Lung (tissue), 12 donors: ENCODE results near the gene FAM13A. TPM values are rescaled to one million over a fixed set of nuclear protein-coding genes. Genes with fewer than 3 reads are reported as not detected.

Experiments
- ATAC-seq: fragments of 200-7000 bp; cut with Tn5 transposase; one replicate; pipeline ENCODE4 v1.9.1; 2020; ENCODE audit warnings: moderate number of reproducible peaks; ENCODE audit not compliant: insufficient read depth, low FRiP score
- DNase-seq, 3 donors: peaks; one replicate each; pipeline ENCODE4 v3.0.0-alpha.2; 2013 to 2017
- H3K27ac ChIP-seq, 2 donors: one replicate each; pipeline ENCODE4 v1.5.1; 2013; ENCODE audit warnings: mild to moderate bottlenecking in 2 of 2, moderate library complexity in 2 of 2, control low read depth in 1 of 2, inconsistent platforms in 1 of 2, low read depth in 1 of 2, low read length in 1 of 2
- H3K27me3 ChIP-seq, 3 donors: one replicate each; pipeline ENCODE4 v1.5.1; 2013; ENCODE audit warnings: low read length in 2 of 3; ENCODE audit not compliant: control insufficient read depth in 3 of 3, insufficient read depth in 3 of 3
- H3K36me3 ChIP-seq, 4 donors: one replicate each; pipeline ENCODE4 v1.5.1; 2013; ENCODE audit warnings: low read length in 4 of 4, mild to moderate bottlenecking in 1 of 4, moderate library complexity in 1 of 4; ENCODE audit not compliant: control insufficient read depth in 4 of 4, insufficient read depth in 4 of 4
- H3K4me1 ChIP-seq, 5 donors: one replicate each; pipeline ENCODE4 v1.5.1; 2013; ENCODE audit warnings: low read length in 5 of 5, mild to moderate bottlenecking in 2 of 5, moderate library complexity in 1 of 5; ENCODE audit not compliant: control insufficient read depth in 5 of 5, insufficient read depth in 5 of 5
- H3K4me3 ChIP-seq: one replicate; pipeline ENCODE4 v1.5.1; 2013; ENCODE audit warnings: mild to moderate bottlenecking, control low read depth, moderate library complexity
- H3K9ac ChIP-seq, 2 donors: one replicate each; pipeline ENCODE4 v1.5.1; 2013; ENCODE audit warnings: low read length in 2 of 2, control low read depth in 1 of 2; ENCODE audit not compliant: insufficient read depth in 1 of 2
- H3K9me3 ChIP-seq, 4 donors: one replicate each; pipeline ENCODE4 v1.5.1; 2013; ENCODE audit warnings: low read length in 3 of 4, mild to moderate bottlenecking in 1 of 4, moderate library complexity in 1 of 4; ENCODE audit not compliant: control insufficient read depth in 4 of 4, insufficient read depth in 3 of 4
- CTCF ChIP-seq: IDR thresholded peaks from 2 replicates; pipeline ENCODE4 v1.5.1; 2012; ENCODE audit warnings: mild to moderate bottlenecking; ENCODE audit errors: control extremely low read depth, extremely low read depth
- WGBS, 2 donors: extraction: QIAGEN DNeasy Blood & Tissue Kit; methylation state at CpG; one replicate each; pipeline ENCODE4 v1.1.7; 2013; 5-methylcytosine and 5-hydroxymethylcytosine counted together
- polyA plus RNA-seq, 2 donors: library from polyadenylated mRNA; stranded (reverse); fragments of 200-250 nt; gene quantifications; one replicate each; pipeline ENCODE4 v1.2.1, GENCODE V29; 2013
- total RNA-seq, 2 donors: library from RNA; depleted of rRNA in 1 of 2; stranded (reverse); fragments of >200 nt in 1 of 2; gene quantifications; one replicate each; pipeline ENCODE4 v1.2.1, GENCODE V29; 2014 to 2021
- donor health status: control.
- donor health status: control.
- donor health status: Bipolar disorder and iron deficiency.
- donor health status: healthy.
- donor health status: DM: yes; HTN: yes; CAD: no.

FAM13A gene
- total and polyA plus RNA-seq, 4 donors: 9.2 to 122 (median 29.3) TPM

DNA sequence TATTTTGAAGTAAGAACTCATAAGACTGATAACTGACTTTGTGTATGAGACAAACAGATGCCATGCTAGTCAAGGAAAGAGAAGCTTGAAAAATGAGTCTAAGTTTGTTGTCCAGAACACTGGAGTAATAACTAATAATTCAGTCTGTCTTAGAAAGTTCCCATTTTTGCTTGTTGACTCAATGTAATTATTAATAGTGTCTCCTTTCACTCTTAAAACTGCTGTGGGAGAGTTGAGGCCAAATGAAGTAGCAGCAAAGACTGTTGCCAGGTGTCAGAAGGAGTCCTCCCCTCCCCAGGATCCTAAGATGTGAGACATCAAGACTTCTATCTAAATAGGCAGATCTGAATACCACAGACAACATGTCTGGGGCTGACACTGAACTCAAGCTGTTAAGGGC is 20.8 kb upstream of the FAM13A start:
- H3K27me3 ChIP-seq: no peaks in the 10 kb centered on the region
- no peaks in the 10 kb centered on the region for H3K4me1 ChIP-seq
- no peak overlapping the region for H3K9ac ChIP-seq
- no peak for TF ChIP-seq CTCF
- ATAC-seq (no peak), DNase-seq (no peak)
- no peak overlapping the region for H3K27ac ChIP-seq
- no peak overlapping the region for H3K4me3 ChIP-seq
- peaks cover 0 to 7% (median 4%) of the 10 kb centered on the region in 4 donors for H3K9me3 ChIP-seq
- H3K36me3 ChIP-seq: no peaks in the 10 kb centered on the region

DNA sequence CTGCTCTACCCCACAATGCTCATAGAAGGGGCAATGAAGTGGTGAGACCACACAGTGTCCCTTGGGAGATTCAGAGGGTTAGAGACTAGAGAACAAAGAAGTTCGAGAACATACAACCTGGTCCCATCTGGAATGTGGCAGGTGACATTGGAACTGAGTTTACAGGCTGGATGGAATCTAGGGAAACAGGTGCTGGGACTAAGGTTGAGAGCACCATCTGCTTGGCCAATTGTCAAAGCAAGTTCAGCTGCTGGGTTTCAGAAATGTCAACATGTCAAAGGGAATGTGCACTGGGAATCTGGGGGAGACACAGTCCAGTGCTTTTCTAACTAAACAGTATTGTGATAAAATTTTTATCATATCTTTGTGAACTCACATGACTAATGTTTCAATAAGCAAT is 15.9 kb upstream of the FAM13A start:
- ATAC-seq: no peak
- no peak overlapping the region for H3K4me3 ChIP-seq
- no peaks in the 10 kb centered on the region for H3K36me3 ChIP-seq
- DNase-seq: peak in 1 of 3 donors; percentile 10
- H3K27me3 ChIP-seq: no peaks in the 10 kb centered on the region
- peaks cover 0 to 4% (median under 1%) of the 10 kb centered on the region in 4 donors for H3K9me3 ChIP-seq
- WGBS, 2 donors: 89 to 96% methylated on average over 1 of the region's 1 CpG
- no peak overlapping the region for H3K27ac ChIP-seq
- no peaks in the 10 kb centered on the region for H3K4me1 ChIP-seq
- H3K9ac ChIP-seq: no peak overlapping the region
- no peak for TF ChIP-seq CTCF

DNA sequence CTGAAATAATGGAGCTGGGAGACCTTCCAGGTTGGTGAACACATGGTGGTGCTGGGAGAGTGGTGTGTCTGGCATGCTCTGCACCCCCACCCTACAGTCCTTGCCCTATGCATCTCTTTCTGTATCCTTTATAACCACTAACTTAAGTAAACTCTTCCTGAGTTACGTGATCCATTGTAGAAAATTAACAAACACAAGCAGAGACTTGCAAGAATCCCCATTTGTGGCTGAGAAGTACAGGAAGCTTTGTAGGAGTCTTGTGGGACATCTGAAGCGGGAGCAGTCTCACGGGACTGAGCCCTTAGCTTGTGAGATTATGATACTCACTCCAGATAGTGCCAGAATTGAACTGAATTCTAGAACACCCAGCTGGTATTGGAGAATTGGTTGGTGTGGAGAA is 14.3 kb upstream of the FAM13A start:
- no peak overlapping the region for H3K9ac ChIP-seq
- H3K27ac ChIP-seq: no peak overlapping the region
- no peaks in the 10 kb centered on the region for H3K4me1 ChIP-seq
- WGBS, 2 donors: 82 to 90% methylated on average over 3 of the region's 3 CpGs
- H3K27me3 ChIP-seq: no peaks in the 10 kb centered on the region
- TF ChIP-seq CTCF: no peak
- H3K4me3 ChIP-seq: no peak overlapping the region
- DNase-seq (no peak), ATAC-seq (no peak)
- no peaks in the 10 kb centered on the region for H3K36me3 ChIP-seq
- H3K9me3 ChIP-seq: no peaks in the 10 kb centered on the region

DNA sequence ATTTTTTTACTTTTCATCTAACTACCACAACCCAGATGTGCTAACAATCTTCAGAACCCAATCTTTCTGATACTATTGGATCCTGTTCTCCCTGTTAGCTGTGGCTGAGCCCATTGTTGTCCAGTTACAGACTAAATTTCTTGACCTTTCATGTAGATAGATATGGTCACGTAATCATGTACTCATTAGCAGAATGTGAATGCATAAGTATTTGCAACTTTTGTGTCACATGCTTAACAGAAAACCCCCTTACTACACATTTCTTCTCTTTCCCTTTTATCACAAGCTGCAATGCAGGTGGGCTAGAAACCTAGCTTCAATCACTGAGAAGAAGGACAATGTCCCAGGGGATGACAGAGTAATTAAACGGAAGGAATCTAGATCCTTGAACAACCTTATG is 13.1 kb upstream of the FAM13A start:
- no peak overlapping the region for H3K9ac ChIP-seq
- no peaks in the 10 kb centered on the region for H3K4me1 ChIP-seq
- no peaks in the 10 kb centered on the region for H3K27me3 ChIP-seq
- no peak for DNase-seq
- no peak for TF ChIP-seq CTCF
- H3K27ac ChIP-seq: no peak overlapping the region
- no peaks in the 10 kb centered on the region for H3K36me3 ChIP-seq
- ATAC-seq: no peak
- WGBS, 2 donors: 93 to 94% methylated on average over 2 of the region's 2 CpGs
- no peaks in the 10 kb centered on the region for H3K9me3 ChIP-seq
- no peak overlapping the region for H3K4me3 ChIP-seq
